MM.1S (cell line): Measurements from ENCODE around the gene TPRN.

Experiments used
- EZH2 ChIP-seq: fragments of 300-600 bp; sonication (generic); optimal IDR thresholded peaks from 2 replicates; pipeline ENCODE3; 2017; ENCODE audit warnings: low read depth, mild to moderate bottlenecking, antibody characterized with exemption, low read length, mixed read lengths
- EZH2phosphoT487 ChIP-seq: fragments of 300-600 bp; sonication (generic); IDR thresholded peaks from 2 replicates; pipeline ENCODE4 v1.6.1; 2018; ENCODE audit warnings: antibody characterized with exemption, low read length
- TF ChIP-seq, protein P1 (sequence below): fragments of 300-600 bp; sonication (generic); IDR thresholded peaks from 2 replicates; pipeline ENCODE4 v1.5.1; 2016; ENCODE audit warnings: antibody characterized with exemption, low read length, mixed read lengths

- TF ChIP-seq EZH2 (no peak), EZH2phosphoT487 (no peak)
- TF ChIP-seq, protein P1, sequence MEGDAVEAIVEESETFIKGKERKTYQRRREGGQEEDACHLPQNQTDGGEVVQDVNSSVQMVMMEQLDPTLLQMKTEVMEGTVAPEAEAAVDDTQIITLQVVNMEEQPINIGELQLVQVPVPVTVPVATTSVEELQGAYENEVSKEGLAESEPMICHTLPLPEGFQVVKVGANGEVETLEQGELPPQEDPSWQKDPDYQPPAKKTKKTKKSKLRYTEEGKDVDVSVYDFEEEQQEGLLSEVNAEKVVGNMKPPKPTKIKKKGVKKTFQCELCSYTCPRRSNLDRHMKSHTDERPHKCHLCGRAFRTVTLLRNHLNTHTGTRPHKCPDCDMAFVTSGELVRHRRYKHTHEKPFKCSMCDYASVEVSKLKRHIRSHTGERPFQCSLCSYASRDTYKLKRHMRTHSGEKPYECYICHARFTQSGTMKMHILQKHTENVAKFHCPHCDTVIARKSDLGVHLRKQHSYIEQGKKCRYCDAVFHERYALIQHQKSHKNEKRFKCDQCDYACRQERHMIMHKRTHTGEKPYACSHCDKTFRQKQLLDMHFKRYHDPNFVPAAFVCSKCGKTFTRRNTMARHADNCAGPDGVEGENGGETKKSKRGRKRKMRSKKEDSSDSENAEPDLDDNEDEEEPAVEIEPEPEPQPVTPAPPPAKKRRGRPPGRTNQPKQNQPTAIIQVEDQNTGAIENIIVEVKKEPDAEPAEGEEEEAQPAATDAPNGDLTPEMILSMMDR, result no peak
These were observed at the start of gene TPRN for GRCh38 chr9:137200311-137201204.
